PC-3 (cell line): ENCODE measurements around the gene CDH13. TPM values are rescaled to one million over a fixed set of nuclear protein-coding genes. Genes with fewer than 3 reads are reported as not detected.

Source experiments
- ATAC-seq: fragments of 200-7000 bp; cut with Tn5 transposase; 2 replicates; pipeline ENCODE4 v1.9.1; 2020; ENCODE audit warnings: mild to moderate bottlenecking, moderate library complexity
- BruUV-seq: library from RNA; stranded (reverse); fragments of 400-500 nt; replicated peaks from 2 replicates; lab custom pipeline; 2021; lab: Mats Ljungman, UMichigan
- CTCF ChIA-PET: fragments of 300-600 bp; sonication (Branson Sonifier 250); formaldehyde crosslinking; loops from one replicate; lab custom pipeline; 2022; ENCODE audit warnings: antibody characterized with exemption; lab: Charles Lee
- POLR2A ChIA-PET: fragments of 300-600 bp; sonication (Branson Sonifier 250); formaldehyde crosslinking; loops from one replicate; lab custom pipeline; 2022; ENCODE audit warnings: antibody characterized with exemption; ENCODE audit not compliant: unreplicated experiment; lab: Charles Lee
- DNase-seq: peaks from one replicate; pipeline ENCODE4 v3.0.0-alpha.2; 2015
- H2AFZ ChIP-seq: fragments of 300-600 bp; sonication (generic); 2 replicates; pipeline ENCODE4 v1.6.0; 2016; ENCODE audit warnings: antibody characterized with exemption, low read length
- H3F3A ChIP-seq: fragments of 300-600 bp; sonication (generic); one replicate; pipeline ENCODE4 v1.6.0; 2017; ENCODE audit warnings: antibody characterized with exemption, low read length, control low read depth, mild to moderate bottlenecking; ENCODE audit not compliant: unreplicated experiment
- H3K27ac ChIP-seq: fragments of 300-600 bp; sonication (generic); 2 replicates; pipeline ENCODE4 v1.5.1; 2016; ENCODE audit warnings: mild to moderate bottlenecking, low read length
- H3K27me3 ChIP-seq: fragments of 300-600 bp; sonication (generic); 2 replicates; pipeline ENCODE4 v1.6.1; 2016; ENCODE audit warnings: low read length, mixed read lengths
- H3K36me3 ChIP-seq: fragments of 300-600 bp; sonication (generic); 2 replicates; pipeline ENCODE4 v1.6.1; 2016; ENCODE audit warnings: low read depth, mixed run types, low read length, mixed read lengths
- H3K4me1 ChIP-seq: fragments of 300-600 bp; sonication (generic); 2 replicates; pipeline ENCODE4 v1.5.1; 2016; ENCODE audit warnings: low read length; ENCODE audit not compliant: insufficient read depth
- H3K4me2 ChIP-seq: fragments of 300-600 bp; sonication (generic); 2 replicates; pipeline ENCODE4 v1.6.0; 2016; ENCODE audit warnings: low read length
- H3K4me3 ChIP-seq: fragments of 300-600 bp; sonication (generic); 2 replicates; pipeline ENCODE4 v1.5.1; 2016; ENCODE audit warnings: mild to moderate bottlenecking, low read length, mixed read lengths
- H3K79me2 ChIP-seq: fragments of 300-600 bp; sonication (generic); 2 replicates; pipeline ENCODE4 v1.6.1; 2017; ENCODE audit warnings: low read length, mixed read lengths
- H3K9ac ChIP-seq: fragments of 300-600 bp; sonication (generic); 2 replicates; pipeline ENCODE4 v1.6.0; 2016; ENCODE audit warnings: mild to moderate bottlenecking, low read length
- H3K9me2 ChIP-seq: fragments of 300-600 bp; sonication (generic); replicated peaks from 2 replicates; pipeline ENCODE4 v1.6.1; 2016; ENCODE audit warnings: mixed run types, low read length, mixed read lengths
- H3K9me3 ChIP-seq: fragments of 300-600 bp; sonication (generic); 2 replicates; pipeline ENCODE4 v1.6.1; 2016; ENCODE audit warnings: low read length, mixed read lengths
- H4K20me1 ChIP-seq: fragments of 300-600 bp; sonication (generic); 2 replicates; pipeline ENCODE4 v1.6.1; 2016; ENCODE audit warnings: low read length, mixed read lengths
- CTCF ChIP-seq: fragments of 300-600 bp; sonication (generic); conservative IDR thresholded peaks from 2 replicates; pipeline ENCODE4 v1.5.1; 2017; ENCODE audit warnings: antibody characterized with exemption, low read depth, mild to moderate bottlenecking, low read length
- EZH2 ChIP-seq: fragments of 300-600 bp; sonication (generic); IDR thresholded peaks from one replicate; pipeline ENCODE4 v1.6.1; 2017; ENCODE audit warnings: antibody characterized with exemption, mild to moderate bottlenecking, low read length; ENCODE audit not compliant: unreplicated experiment
- EZH2phosphoT487 ChIP-seq: fragments of 300-600 bp; sonication (generic); IDR thresholded peaks from 2 replicates; pipeline ENCODE4 v1.6.1; 2018; ENCODE audit warnings: mild to moderate bottlenecking, antibody characterized with exemption, low read length, borderline replicate concordance
- intact Hi-C: fragments of 100-400 bp; cut with micrococcal nuclease; formaldehyde crosslinking; loops from 2 replicates; pipeline ENCODE4 v1.9.0; 2023
- total RNA-seq: library from RNA; depleted of rRNA; stranded (reverse); fragments of >200 nt; gene quantifications from 2 replicates; pipeline ENCODE4 v1.2.3, GENCODE V29; 2014

The CDH13 gene
- total RNA-seq, 1 experiment from 2014 or later = 0.36 TPM

- Histone ChIP-seq H2AFZ (no peak overlapping the region), H4K20me1 (no peaks in the 10 kb centered on the region), H3K9ac (no peak overlapping the region), H3K9me3 (no peaks in the 10 kb centered on the region), H3K27me3 (0 out of 2 replicates have a peak, but pooled peaks cover 4% of the 10 kb centered on the region), H3K4me1 (no peaks in the 10 kb centered on the region), H3K79me2 (no peaks in the 10 kb centered on the region), H3K4me2 (no peak overlapping the region), H3K9me2 (no peaks in the 10 kb centered on the region), H3F3A (no peaks in the 10 kb centered on the region), H3K36me3 (no peaks in the 10 kb centered on the region), H3K4me3 (no peak overlapping the region), H3K27ac (no peak overlapping the region)
- no peak for ATAC-seq
- intact Hi-C loops = no loop called here
- ChIA-PET CTCF (no interaction called here), POLR2A (no interaction called here)
- TF ChIP-seq CTCF (no peak), EZH2phosphoT487 (no peak), EZH2 (no peak)
- DNase-seq = no peak
- no TSS peak for BruUV-seq
These were observed 643.3 kb downstream of the CDH13 start for GRCh38 chr16:83270061-83270460.

GRCh38 chr16:83270640-83271039 is 643.9 kb downstream of the CDH13 start:
- Histone ChIP-seq H3K4me1 (no peaks in the 10 kb centered on the region), H3K27ac (no peak overlapping the region), H3K4me2 (no peak overlapping the region), H3K79me2 (no peaks in the 10 kb centered on the region), H3K27me3 (0 out of 2 replicates have a peak, but pooled peaks cover 4% of the 10 kb centered on the region), H2AFZ (no peak overlapping the region), H3K4me3 (no peak overlapping the region), H4K20me1 (no peaks in the 10 kb centered on the region), H3K9me3 (no peaks in the 10 kb centered on the region), H3F3A (no peaks in the 10 kb centered on the region), H3K36me3 (no peaks in the 10 kb centered on the region), H3K9me2 (no peaks in the 10 kb centered on the region), H3K9ac (no peak overlapping the region)
- POLR2A ChIA-PET = no interaction called here
- no peak for ATAC-seq
- no peak for DNase-seq
- CTCF ChIA-PET = no interaction called here
- TF ChIP-seq EZH2phosphoT487 (no peak), CTCF (no peak), EZH2 (no peak)
- BruUV-seq = no TSS peak
- intact Hi-C loops = no loop called here

- H3K9me2 ChIP-seq = no peaks in the 10 kb centered on the region
- H3K4me1 ChIP-seq = no peaks in the 10 kb centered on the region
- DNase-seq (no peak), ATAC-seq (no peak)
- no peaks in the 10 kb centered on the region for H3F3A ChIP-seq
- no peak overlapping the region for H3K4me3 ChIP-seq
- intact Hi-C loops = no loop called here
- no peak overlapping the region for H3K27ac ChIP-seq
- 0 out of 2 replicates have a peak, but pooled peaks cover 4% of the 10 kb centered on the region for H3K27me3 ChIP-seq
- TF ChIP-seq EZH2 = no peak
- TF ChIP-seq EZH2phosphoT487 = no peak
- no peak for TF ChIP-seq CTCF
- no peak overlapping the region for H3K9ac ChIP-seq
- ChIA-PET CTCF (no interaction called here), POLR2A (no interaction called here)
- no peaks in the 10 kb centered on the region for H4K20me1 ChIP-seq
- no TSS peak for BruUV-seq
- H3K36me3 ChIP-seq = no peaks in the 10 kb centered on the region
- no peak overlapping the region for H3K4me2 ChIP-seq
- H2AFZ ChIP-seq = no peak overlapping the region
- no peaks in the 10 kb centered on the region for H3K9me3 ChIP-seq
- no peaks in the 10 kb centered on the region for H3K79me2 ChIP-seq
These were observed 644.4 kb downstream of the CDH13 start for GRCh38 chr16:83271123-83271522.
